ENCODE data around the gene NFIA. TPM values are rescaled to one million over a fixed set of nuclear protein-coding genes. Genes with fewer than 3 reads are reported as not detected.

The NFIA gene
- total RNA-seq, 1 experiment from 2014 or later: 12.3 TPM

DNA sequence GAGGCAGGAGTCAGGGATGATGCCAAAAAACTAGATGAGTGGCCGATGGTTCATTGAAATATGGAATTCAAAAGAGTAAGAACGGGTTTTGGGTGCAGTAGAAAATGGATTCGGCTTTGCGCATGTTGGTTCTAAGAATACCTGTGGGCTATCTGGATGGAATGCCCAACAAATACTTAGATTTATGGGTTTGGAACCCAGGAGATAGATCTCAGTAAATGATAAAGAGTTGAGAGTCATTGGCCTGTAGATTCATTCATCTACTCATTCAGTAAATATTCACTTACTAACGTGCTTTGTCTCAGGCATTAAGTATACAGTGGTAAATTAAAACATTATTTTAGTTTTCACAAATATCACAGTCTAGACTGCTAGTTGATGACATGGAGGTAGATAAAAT is 247.7 kb downstream of the NFIA start:
- DNase-seq (ENCODE audit: low spot score): no peak

DNA sequence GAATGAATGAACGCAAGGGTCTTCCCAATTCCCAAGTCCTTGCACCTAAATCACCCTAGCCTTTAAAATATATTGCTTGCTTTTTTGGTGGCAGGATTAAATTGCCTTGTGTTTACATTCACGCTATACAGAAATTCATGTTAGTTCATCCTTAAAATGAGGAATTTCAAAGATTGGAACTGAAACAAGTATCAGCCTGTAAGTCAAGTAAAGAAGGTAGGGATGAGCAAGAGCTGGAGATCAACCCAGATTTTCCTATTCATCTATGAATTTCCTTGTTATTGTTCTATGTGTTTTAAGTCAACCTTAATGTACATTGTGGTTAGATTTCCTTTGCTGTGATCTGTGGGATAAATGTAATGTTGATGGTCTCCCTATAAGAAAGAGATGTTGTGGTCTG is 248.2 kb downstream of the NFIA start:
- DNase-seq (ENCODE audit: low spot score): no peak

DNA sequence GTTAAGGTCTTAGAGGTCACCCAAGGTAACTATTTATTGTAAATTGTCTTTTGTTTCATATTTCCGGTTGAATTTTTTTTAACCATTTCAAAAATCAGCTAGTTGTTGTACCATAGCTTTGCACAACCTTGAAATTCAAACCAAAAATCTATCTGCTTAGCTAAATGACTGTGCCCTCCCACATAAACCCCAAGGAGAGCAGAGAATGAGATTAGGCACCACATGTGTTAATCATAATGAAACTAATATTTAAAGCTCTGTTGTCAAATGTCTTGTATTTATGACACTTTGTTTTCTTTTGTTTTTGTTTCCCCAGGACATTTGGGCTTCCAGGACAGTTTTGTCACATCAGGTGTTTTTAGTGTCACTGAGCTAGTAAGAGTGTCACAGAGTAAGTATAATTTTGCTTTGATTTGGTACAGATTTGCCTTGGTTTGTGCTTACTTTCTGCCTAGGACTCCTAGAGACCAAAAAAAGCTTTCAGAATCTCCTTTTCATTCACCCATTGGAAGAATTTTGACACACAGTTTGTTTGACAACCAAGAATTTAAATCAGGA is 249.9 kb downstream of the NFIA start:
- no peak for DNase-seq (ENCODE audit: low spot score)

DNA sequence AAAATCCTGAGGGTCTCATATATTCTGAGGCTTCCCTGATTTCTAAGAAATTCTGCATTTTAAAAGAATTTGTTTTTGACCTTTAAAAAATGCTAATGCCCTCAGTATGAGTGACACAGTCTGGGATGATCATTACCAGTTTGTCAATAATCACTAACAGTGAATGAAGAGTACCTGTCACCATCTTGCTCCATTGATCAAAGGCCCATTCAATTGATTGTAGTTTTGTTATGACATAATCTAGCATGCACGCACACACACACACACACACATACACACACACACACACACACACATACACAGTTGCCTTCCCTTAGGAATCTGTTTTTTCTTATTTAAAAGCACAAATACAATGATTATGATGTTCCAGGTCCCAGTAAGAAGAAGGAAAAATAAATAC is 250.4 kb downstream of the NFIA start:
- DNase-seq (ENCODE audit: low spot score): no peak

DNA sequence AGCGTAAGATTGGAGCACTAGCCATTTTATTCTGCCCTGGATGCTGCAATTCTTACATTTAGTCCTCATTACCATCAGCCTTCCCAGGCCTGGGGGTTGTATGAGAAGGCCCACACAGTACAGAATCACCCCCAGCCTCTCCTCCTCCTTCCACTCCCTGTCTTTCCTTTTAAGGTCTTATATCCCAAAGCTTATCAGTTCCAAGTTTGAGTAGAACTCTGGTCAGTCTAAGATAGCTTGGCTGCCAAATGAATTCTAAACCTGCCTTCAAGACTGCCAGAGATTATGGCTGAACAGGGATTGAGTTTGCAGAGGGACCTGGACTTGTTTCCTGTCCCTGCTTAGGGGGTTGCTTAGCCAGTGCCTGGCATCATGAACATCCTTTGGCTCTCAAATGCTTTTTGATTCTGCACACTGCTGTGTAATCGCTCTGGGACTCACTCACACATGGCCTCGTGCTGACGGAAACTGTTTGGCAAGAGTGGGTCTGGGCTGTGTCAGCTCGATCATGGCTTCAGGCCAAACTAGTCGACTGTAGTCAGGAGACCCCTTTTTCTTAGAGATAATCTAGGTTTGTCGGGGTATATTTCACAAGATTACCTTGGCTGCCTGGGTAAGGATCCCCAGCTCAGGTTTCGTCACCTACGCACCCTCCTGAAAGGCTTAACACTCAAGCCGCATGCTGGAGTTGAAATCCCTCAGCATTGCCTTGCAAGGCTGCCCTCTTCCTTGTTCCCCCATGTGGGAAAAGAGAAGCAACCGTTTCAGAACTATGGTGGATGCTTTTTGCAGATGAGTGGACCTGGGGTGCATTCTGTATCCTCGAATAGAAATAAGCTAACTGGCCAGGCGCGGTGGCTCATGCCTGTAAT is 252.6 kb downstream of the NFIA start:
- no peak for DNase-seq (ENCODE audit: low spot score)

DNA sequence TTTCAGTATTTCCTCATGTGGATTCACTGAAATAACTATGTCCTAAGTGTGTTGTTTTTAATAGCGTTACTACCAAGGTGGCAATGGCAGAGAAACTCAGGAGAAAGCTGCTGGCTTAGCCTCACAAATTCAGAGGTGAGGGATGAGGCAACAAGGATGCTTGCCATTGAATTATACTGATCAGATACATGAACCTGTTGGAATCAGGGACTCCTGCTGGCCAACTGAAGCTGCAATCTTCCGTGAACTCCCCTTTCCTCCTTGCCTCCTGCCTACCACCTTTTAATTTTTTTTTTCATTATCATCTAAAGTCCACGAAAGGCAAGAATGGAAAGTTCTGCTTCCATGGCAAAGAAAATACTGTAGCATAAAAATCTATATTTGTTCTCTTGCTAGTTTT is 254.7 kb downstream of the NFIA start:
- peak; percentile 11 for DNase-seq (ENCODE audit: low spot score)

DNA sequence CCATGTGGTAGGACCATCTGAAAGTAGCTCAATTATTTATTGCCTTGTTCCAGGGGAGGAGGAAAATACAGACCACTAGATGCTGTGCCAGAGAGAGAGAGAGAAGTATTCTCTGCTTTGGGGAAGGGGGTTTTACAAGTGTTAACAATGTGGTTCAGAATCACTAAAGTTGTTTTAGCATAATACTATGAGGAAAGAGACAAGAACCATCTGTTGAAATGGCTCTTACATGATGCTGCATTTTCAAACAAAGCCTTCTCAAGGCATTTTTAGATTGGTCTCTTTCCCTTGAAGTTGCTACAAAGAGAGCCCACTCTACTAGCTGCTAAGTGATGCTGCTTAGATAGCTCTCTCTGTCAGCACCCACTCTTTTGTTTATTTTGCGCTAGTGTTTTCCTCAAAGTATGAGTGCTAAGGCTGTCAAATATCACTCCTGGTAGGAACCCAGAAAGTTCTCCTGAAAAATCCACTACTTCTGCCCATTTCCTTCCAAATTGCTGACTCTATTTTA is 255.1 kb downstream of the NFIA start:
- no peak for DNase-seq (ENCODE audit: low spot score)

DNA sequence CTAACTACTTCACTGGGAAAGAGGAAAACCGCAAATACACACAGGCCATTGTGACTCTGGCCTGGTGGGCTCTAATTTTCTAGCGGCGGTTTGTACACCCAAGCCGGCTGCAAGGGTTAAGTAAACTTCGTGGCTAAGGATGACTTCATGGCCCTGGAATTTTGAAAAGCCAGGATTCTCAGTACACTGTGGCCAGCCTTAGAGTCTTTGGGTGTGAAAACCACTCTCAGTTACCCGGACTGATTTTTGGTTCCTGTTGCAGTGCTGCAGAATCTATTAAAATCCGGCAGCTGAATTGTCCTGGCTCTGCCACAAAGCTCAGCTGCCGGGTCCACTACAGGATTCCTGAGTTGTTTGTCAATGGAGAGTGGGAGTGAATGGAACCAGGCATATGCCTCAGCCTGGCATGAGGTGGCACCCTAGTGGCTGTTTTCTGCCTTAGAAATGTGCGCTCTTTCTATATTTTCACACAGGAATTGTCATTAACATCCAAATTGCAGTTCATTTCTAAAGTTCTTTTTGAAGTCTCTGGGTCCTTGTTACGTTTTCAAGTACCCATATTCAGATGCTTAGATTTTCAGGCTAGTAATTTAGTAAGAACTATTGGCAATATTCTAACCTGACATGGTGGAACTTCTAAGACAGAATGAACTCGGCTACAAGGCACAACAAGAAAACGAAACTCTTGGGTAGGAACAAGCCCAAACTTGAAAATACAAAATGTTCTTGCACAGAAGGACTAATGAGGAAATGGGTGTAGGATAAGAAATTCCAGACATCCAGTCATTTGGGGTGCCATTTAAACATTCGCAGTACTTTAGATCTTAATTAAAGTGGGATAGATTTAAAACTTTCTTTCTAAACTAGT is 255.9 kb downstream of the NFIA start:
- peak; percentile 86 for DNase-seq (ENCODE audit: low spot score)

DNA sequence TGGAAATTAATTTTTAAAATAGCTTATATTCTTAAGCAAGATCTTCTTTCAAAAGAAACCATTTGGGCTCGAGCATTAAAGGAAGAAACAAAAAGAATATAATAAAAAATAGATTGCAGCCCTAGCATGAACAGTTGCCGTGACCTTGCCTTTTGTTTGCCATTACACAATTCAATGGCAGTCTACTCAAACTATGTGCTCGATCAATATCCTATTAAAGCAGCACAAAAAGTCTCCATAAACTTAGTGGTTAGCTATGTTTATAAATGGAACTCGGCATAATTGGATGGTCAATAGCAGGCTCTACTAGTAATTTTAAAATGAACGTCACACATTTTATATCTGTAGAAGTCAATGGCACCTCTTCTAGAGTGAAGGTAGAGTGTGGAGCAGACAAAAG is 256.5 kb downstream of the NFIA start:
- no peak for DNase-seq (ENCODE audit: low spot score)

DNA sequence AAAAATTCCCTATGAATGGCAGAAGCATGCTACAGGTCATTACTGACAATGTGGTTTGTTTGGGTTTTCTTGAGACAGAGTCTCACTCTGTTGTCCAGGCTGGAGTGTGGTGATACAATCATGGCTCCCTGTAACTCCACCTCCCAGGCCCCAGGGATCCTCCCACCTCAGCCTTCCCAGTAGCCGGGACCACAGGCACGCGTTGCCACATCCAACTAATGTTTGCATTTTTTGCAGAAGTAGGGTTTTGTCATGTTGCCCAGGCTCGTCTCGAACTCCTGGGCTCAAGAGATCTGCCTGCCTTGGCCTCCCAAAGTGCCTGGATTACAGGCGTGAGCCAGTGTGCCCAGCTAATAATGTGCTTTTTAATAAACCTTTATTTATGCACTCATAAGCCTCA is 259.1 kb downstream of the NFIA start:
- DNase-seq (ENCODE audit: low spot score): no peak

DNA sequence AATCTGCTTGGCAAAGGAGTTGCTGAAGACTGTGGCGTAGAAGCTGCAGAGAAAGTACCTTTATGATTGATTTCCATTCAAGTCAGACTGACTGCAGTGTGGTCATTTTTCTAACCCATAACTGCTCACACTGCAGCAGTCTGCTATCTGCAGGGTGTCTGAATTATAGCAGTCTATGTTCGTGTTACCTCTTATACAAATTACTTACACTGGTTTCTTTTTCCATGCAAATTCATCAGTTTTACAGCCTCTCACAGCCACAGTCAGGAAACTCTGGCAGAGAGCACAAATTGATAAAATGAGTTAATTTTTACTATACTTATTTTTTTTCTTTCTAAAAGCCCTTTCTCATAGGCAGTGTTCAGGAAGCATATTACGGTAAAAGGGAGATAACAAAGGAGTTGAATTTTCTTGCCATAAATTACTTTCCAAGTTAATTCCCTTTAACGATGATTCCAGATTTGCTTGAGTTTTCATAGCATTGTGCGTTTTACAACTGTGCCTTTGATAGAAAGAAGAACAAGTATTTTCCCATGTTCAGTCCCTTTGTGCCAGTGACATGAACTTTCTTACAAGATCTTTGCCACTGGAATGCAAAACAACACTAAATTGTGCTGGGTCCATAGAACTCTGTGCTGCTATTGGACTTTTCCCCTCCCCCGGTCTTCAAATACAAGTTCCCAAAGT is 261.5 kb downstream of the NFIA start:
- DNase-seq (ENCODE audit: low spot score): no peak

DNA sequence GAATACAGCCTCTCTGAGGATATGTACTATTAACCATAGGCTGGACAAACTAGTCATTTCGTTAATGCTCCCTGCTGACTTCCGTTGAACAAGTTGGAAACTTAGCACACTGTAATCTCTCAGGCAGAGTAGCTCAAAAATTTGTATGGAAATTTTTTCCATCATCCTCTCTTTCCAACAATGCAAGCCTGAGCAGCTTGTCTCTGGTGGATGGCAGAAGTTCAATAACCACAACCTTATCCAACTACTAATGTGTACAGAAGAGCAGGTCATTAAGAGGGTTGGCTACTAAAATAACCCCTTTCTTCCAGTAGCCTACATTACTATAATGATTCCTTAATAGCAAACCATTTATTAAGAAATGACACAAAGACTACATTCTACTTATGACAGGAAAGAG is 262.3 kb downstream of the NFIA start:
- DNase-seq (ENCODE audit: low spot score): no peak

DNA sequence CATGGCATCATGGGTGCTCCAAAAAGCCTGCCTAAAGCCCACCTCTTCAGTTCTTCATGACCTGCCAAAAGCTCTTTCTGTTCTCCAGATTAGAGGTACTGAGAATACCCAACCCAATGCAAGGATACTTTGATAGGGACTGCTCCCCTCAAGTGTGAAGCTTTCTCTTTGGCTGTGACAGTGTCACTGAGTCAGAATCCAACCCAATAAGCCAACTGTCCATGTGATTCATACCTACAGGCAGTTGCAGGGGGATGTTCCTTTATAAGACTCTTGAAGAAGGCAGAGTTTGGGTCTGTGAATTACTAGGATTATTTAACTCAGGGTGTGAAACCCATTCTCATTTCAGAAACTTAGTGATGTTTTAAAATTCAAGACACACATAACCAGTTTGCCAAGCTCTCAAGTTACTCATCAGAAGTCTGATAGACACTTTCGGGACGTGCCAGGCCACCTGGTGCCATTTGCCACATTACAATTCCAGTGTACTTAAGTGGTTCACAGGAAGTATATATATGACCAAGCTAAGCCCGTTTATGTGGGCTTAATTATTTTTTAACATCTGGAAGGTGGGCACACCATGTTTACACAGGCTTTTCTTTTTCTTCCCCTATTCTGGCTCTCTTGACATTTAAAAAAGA is 265.8 kb downstream of the NFIA start:
- no peak for DNase-seq (ENCODE audit: low spot score)

DNA sequence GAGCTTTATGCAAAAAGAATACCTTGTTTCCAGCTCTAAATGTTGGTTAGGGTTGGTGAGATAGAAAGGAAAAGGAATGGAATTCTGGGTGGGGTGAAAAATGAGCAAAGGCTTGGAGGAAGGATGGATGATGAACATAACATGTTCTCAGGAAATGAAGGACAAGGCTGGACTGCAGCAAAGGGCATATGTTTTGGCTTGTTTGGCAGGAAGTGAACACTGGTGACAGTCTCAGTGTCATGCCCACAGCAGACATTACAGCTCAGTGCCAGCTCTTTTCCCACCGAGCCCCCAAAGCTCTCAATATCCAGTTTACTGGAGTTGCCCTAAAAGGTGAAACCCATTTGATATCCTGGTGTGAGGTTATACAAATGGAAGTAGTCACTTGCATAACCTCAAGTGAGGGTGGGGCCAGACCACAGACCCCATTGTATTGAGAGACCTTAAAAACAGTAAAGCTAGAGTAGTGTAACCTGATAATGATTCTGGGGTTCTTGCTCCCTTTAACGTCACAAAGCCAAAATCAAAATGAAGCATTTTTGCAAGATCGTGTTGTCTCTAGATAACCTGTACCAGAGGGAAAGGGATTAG is 270.6 kb downstream of the NFIA start:
- no peak for DNase-seq (ENCODE audit: low spot score)

DNA sequence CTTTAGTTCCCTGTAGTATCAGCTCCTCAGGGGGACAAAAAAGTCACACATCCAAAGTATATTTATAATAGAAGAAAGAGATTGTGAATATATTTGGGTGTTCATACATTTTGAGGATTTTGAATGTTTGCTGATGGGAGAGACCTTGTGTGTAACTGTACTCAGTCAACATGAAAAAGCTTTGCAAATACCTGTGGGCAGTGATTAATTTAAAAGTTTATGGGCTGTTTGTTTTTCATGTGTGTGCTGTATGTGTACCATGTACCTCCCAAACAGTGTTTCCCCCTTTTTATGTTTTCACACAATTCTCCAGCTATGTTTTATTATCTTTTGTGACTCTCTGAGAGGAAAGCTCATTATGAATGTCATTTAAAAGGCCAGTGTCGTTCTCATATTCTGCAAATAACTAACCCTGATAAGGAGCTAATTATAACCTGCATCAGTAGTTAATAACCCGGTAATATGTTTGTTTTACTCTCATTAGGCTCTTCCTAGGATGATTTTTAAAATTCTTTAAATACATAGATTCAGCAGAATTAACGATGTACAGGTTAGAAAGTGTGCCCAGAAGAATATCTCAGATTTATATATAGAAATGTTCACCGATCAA is 271.5 kb downstream of the NFIA start:
- no peak for DNase-seq (ENCODE audit: low spot score)

DNA sequence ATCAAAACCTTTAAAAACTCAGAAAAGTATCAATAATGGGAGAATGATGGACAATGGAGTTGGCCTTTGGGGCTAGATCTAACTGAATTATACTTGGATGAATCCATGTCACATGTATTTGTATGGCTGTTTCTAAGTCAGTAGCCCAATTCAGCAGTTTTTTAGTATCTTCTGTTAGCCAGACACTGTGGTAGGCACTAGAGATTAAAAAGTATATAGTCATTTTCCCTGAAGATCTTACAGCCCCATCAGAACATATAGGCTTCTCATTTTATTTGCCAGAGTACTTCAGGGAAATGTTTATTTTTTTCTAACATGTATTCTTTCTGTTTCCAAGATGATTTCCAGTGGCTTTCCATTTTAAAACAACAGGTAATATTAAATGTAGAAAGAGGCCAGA is 273.7 kb downstream of the NFIA start:
- DNase-seq (ENCODE audit: low spot score): no peak

DNA sequence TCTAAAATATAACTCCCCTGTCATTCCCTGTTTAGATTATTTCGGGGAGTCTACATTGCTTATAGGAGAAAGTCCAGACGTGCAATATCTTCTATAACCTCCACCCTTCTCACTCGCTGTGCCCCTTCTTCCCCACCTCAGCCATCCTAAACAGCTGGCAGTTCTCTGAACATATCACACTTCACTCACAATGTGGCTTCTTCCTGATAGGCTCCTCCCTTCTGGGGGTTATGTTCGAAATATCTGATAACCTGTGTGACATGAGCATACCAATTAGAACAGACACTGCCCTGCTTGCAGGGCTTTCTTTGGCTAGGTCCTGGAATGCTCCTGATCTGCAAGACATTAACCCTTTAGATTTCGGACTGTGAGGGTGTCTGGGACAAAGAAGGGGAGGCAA is 274.6 kb downstream of the NFIA start:
- DNase-seq (ENCODE audit: low spot score): no peak

DNA sequence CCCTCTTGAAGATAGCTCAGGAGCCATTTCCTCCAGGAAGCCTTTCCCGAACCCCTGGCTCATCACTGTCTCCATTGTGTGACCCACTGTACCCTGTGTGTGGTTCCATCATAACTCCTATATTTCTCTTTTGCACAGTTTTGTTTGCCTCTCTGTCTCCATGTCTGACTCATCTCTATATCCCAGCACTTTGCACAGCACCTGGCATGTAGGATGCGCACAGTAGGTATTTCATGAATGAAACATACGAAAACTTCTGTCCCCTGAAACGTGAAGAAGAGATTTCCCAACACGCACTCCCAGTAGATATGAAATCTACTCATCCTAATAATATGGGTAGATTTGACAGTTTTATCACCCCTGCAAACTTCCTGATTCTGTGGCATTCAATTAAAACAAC is 275.2 kb downstream of the NFIA start:
- no peak for DNase-seq (ENCODE audit: low spot score)

DNA sequence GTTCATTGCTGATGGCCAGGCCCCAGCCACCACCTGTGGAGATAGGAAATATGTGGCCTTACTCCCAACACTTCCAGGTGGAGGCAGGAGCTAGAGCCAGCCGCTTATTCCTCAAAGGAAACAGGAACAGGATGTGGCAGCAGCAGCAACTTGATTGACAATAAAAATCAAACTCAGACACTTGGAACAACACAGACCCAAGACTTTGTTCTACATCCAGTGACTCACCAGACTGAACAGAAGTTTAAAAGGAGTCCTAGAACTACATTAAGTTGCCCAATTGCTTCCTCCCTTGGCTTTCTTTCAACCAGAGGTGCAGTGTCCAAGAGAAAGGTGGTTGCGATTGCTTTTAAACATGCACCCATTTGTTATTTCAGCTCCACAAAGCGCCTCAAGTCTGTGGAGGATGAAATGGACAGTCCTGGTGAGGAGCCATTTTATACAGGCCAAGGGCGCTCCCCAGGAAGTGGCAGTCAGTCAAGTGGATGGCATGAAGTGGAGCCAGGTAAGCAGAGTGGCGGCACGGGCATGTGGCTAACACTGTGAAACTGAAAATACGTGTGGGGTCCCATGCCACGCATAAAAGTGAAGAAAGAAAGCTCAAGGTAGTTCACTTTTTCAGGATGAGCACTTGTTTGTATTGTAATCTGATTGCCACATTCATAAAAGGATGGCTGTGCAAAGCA is 276.6 kb downstream of the NFIA start:
- DNase-seq (ENCODE audit: low spot score): no peak

DNA sequence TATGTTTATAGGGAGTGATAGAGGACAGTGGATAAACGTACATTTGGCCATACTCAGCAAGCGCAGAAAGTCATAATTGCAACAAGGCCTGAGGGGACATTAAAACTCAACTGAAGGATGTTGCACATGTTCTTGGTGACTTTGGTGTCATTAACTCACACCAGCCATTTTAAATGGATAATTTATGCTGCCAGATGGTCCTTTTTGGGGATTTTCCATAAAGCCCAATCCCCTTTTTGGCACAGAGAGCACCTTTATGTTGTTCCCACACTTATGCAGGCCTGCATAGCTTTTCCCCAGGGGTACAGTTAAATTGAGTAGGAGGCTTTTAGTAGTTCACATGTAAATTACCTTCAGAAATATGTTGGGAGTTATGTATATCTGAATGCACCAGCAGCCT is 279.6 kb downstream of the NFIA start:
- no peak for DNase-seq (ENCODE audit: low spot score)
